GM21717 (cell line): Measurements from ENCODE around the gene UACA.

Experiments used
- ATAC-seq: cut with Tn5 transposase; IDR thresholded peaks from one replicate; pipeline ENCODE4 v1.9.1; 2021; ENCODE audit warnings: mild to moderate bottlenecking, moderate library complexity; ENCODE audit not compliant: unreplicated experiment

The UACA gene

DNA sequence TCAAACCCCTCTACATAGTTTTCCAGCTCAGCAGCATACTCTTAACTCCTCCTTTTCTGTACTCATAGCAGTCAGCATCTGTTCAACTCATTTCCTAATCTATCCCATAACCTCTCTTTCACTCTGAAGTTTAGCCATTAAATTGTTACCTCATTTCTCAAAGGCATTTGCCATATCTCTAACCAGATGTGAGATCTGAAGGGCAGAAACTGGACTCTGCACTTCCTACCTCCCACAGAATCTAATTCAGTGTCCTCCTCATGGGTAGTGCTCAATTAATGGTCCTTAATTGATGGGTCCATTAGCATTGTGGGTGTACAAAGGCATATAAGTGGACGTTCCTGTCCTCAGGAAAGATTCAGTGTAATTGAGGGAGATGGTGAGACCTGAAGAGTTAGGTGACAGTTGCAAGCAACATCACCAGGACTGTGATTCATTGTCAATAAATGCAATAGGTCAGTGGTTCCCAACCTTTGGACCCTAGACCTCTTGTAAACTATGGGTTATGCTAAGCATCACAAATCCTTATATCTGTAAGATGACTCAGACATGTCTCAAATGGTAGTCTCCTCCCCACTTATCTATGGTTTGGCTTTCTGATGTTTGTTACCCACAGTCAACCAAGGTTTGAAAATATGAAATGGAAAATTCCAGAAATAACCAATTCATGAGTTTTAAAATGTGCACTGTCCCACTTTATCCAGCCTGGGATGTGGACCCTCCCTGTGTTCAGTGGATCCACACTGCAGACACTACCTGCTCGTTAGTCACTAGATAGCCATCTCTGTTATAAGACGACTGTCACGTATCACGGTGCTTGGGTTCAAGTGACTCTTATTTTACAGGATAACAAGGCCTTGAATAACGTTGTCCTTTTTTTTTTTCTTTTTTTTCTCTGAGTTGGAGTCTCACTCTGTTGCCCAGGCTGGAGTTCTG lies 25.0 kb upstream of the UACA start:
- no peak for ATAC-seq

DNA sequence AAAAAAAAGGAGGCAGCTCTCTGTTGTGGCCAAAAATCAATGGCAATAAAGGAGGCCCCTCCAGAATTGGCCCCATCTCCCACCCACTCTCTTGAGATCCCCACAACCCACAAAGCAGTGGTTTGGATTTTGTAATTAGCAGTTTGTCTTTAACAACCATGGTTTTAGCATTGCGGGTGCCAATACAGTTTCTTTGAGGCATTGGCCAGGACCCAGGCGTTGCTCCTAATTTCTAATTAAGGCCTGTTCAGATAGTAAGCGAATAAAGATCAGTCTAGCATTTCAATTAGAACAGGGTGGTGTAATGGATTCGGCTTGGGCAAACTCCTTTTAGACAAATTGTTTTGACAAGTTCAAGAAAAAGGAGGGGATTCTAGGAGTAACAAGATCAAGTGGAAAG lies 23.6 kb upstream of the UACA start:
- no peak for ATAC-seq

DNA sequence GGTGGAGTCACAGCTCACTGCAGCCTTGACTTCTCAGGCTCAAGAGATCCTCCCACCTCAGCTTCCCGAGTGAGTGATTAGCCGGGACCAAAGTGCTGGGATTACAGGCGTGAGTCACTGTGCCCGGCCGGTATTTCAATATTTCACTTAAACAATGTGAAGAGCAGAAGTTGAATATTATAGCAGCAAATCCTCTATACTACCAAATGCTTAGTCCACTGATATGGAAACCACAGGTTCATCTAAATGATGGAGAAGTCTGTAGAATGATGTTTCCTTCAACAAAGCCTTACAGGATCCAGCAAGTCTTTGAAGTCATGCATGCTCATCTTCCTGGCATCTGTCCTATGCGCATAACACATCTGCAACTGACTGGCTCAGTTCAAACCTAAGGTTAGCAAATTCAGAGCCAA lies 20.3 kb upstream of the UACA start:
- no peak for ATAC-seq

DNA sequence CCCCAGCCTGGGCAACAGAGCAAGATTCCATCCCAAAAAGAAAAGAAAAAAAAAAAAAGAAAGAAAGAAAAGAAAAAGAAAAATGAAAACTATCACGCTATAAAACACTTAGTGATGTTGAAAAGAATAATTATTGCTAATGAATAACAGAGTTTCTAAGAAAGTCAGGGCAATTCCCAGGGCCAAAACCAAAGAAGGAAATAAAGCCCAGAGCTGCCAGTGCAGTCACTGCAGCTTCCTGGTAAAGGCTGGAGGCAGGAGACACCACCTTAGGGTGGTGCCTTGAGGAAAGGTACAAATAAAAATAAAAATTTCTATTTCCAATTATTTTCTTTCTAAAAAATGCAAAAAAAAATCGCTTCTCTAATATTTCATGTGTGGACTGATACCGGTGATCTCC lies 19.7 kb upstream of the UACA start:
- no peak for ATAC-seq

DNA sequence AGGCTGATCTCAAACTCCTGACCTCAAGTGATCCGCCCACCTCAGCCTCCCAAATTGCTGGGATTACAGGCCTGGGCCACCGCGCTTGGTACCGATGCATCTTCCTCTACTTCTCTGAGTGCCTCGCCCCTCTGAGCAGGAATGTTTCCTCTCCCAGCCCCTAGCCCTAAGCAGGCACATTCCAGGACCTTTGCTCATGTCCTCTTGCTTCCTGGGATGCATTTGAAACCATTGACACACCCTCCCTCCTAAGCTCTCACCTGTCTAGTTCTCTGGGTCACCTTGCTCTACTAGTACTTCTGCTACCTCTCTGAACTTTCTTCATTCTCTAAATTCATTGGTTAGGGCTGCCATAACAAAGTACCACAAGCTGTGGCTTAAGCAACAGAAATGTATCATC lies 17.9 kb upstream of the UACA start:
- no peak for ATAC-seq

DNA sequence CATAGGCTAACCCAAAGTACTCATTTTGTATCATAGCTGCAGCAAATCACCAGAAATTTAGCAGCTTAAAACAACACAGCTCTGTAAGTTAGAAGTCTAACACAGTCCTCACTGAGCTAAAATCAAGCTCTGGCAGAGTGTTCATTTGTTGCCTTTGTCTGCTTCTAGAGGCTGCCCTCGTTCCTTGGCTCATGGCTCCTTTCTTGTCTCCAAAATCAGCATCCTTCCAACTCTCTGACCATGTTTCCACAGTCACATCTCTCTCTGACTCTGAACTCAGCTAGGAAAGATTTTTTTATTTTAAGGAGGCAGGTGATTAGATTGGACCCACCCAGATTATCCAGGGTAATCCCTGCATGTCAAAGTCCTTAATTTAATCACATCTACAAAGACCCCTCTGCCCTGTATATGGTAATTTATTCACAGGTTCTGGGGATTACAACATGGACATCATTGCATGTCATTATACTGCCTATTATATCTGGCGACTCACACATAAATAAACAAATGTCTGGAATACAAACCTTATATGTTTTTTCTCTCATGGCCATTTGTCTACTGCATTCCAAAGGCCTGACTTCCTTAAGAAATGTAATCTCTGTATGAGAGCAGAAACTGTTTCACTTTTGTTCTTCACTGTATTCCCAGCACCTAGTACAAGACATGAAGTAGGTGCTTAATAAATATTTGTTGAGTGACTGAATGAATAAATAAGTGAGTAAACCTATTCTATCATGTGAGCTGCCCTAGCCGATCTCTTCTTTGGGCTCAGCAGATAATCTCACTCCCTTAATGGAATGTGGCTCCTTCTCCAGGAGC lies 15.1 kb upstream of the UACA start:
- ATAC-seq: no peak

DNA sequence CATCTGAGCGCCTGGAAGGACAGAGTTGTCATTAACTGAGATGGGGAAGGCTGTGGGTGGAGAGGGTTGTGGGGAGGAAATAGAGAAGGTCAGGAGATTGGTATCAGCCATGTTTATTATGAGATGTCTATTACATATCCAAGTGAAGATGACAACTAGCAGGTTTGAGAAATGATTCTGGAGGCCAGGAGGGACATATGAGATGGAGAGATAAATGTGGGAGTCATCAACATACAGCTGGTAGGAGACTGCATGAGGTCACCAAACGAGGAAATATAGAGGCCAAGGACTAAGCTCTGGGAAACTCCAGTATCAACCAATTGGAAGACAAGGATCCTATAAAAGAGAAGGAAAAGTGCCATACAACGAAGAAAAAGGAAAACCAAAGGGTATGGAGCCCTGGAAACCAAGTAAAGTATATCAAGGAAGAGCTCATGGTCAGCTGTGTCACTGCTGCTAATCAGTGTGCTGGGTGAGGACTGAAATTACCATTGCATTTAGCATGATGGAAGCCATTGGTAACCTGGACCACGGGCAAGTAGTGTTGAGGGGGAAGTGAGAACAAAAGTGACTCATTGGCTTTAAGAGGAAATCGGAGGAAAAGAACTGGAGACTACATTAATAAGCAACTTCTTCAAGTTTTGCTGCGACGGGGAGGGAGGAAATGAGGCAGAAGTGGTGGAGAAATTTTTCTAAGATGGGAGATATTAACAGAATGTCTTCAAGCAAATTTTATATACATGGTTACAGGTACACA lies 14.0 kb upstream of the UACA start:
- no peak for ATAC-seq

DNA sequence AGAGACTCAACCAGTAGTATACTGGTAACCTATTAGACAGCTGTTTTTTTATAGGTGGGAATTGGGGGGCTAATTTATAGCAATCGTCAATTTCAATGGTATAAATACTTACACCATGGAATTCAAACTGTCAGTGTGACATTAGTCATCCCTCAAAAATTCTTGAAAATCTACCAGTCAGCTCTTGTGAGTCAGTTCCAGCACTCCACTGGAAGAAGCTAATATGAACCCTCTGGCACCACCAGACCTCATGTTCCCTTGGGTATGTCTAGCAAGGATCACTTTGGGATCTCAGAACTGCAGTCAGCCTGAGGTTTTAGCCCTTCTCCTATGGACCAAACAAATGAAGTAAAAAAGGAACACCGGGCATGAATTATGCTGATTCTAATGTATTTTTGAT lies 11.8 kb upstream of the UACA start:
- no peak for ATAC-seq

DNA sequence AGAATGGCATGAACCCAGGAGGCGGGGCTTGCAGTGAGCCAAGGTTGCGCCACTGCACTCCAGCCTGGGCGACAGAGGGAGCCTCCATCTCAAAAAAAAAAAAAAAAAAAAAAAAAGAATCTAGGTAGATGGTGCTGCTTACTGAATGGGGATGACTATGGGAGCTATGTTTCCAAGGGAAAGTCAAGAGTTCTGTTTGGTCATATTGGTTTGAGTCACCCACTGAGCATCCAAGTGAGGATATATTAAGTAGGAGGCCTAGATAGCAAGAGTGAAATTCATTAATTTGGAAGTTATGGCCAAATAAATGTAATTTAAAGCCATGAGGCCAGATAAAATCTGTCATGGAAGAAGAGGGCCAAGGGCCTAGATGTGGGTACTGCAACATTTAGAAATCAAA lies 9.0 kb upstream of the UACA start:
- ATAC-seq: no peak

DNA sequence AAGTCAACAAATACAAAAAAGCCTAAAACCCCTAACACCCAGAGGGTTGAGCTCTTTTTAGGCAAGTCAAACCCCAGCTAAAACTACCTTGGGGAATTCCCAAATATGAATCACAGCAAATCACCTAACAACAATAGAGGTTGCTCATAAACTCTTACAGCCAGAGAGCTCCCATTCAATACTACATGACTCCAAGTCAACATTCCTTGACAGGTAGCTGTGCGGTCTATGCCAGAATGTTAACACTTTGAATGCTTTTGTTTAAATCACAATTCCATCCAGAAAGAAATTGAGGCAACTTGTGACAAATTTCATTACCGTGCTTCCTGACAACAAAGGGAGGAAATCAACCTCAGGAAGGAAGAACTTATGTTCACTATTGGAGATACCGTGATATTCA lies 7.5 kb upstream of the UACA start:
- no peak for ATAC-seq

DNA sequence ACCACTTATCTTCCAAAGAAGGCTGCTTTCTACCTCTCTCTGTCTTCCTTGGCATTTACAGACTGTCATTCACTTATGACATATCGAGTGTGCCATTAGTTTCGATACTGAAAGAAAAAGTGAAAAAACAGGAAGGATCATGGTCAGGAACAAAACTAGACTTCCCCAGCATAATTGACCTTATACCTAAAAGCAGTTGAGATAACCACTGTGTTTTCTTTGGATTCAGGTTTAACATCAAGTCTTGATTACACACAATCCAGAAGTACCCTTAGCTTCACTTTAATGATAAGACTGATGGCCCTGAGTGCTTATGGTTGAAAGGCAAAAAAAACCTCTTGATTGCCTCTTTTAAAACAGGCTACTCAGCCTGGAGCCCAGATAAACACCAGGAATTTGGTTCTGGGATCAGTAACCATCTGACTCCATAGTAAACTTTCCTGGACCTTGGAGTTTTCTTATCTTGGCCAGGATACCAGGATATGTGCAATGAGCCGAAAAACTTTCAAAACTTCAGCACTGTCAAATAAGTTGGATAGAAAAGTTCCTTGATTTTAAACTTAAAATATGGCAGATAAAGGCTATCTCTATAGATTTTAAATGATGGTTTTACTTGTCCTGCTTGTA lies 5.0 kb upstream of the UACA start:
- no peak for ATAC-seq

DNA sequence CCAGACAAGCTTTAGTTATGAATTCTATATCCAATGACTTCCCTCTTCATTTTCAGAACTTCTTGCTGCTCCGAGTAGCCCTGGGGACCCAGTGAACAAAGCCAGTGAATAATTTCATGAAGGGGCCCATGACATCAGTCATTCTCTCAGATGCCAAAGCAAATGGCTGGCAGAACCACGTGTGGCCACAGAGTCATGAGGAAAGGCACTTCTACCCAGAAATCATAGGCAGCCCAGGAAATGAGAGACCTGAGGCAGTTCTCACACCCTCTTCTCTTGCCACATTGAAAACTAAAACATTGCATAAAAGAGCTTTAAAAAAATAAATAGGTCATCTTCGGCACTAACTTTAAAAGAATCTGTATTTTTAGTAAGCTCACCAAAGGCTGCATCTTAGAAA lies 4.3 kb upstream of the UACA start:
- no peak for ATAC-seq

DNA sequence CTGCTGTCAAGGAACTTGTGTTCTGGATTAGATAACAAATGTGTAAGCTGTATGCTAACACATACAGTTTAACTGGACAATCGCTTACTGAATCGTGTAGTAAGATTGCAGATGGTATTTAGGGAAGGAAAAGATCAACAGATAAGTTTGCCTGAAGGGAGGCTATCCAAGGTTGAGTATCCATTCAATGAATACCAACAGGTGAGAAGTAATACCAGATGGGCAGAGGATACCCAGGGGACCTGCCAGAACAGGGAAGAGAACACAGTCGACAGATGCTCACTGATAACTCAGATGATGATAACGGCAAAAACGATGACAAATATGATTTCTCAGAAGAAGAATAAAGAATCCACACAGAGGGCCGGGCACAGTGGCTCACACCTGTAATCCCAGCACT lies 3.2 kb upstream of the UACA start:
- ATAC-seq: no peak

DNA sequence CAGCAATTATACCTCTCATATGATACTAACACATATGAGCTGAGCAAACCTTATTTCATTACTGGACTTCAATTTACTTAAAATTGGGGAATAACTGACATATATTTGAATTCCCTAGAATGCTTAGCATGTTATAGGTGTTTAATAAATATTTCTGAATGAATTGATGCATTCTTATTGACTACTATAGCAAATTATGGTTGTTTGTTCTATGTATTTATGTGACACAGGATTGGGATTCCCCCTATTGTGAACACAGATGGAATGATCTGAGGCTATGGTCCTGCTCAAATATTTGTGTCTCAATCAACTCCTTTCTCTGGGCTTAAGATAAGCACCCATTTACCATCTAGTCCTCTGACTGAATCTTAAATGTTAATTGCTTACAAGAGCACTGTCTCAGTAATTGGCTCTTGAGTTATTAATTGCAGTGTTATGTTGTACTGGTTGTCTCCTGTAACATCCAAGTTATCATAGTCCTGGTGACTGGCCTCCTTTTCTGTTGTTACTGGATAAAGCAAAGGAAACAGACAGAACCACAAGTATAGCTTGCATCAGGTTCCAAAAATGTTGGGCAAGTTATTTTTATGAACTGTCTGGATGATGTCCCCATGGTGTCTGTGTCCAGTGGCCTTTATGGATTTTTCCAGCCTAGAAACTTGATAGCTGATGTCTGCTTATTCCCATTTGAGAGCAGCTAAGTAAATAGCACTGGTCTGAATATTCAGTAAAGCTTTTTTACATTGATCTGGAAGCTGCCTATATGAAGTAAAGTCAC lies 2.3 kb upstream of the UACA start:
- no peak for ATAC-seq

DNA sequence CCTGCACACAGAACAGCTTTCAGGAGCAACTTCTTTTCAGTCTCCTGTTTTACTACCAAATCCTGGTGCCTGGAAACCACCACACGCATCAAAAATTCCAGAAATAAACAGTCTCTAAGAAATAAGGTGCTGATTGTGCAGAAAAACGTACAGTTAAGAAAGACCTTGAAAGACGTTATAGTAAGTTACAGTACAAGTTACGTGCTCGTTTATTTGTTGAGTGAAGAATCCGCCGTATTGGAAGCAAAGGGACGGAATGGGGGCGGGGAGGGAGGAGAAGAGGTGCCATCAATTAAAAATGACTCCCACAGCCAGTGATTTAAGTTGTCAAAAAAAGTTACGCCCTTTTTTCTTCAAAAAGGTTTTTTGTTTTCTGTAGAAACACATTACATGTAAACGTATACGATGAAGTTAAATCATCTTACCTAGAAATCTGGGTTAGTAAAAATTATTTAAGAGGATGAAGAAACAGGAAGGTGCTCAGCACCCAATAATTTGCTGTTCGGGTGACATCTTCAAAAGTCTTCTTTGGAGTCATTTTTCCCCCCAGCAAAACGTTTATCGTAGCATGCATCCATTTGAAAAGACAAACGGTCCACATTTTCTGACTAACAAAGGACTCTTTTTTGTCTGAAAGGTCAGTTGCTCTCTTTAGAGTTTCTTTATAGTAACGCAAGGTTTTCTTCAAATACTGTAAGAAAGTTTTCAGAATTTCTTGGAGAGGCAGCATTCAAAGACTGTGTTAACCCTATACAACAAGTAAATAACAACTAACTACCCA lies 782 bp upstream of the UACA start:
- ATAC-seq: no peak

DNA sequence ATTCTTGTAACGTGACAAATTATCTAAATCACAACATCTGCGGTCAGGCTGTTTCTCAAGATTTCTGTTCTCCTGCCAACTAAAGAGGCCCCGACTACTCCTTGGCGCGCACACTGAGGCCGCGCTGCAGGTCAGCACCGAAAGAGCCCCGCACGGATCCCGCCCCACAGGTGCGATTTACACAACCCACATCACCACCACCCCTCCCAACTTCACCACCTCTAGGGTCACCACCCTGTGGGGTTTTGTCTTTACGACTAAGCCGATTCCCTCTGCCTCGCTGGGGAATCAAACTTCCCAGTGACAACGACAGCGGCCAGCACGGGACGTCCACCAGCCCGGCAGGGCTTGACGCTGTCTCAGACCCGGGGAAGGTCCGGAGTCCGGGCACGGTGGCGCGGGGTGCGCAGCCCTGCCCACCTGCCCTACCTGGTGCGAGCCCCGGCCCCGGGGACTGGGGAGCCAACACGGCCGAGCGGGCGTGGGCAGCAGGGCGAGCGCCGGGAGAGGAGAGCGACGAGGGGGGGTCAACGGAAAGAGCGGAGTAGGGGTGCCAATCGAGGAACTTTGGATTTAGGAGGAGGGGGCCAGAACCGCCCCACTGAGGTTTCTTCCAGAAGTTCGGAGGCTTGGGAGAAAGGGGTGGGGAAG lies 764 bp downstream of the UACA start:
- ATAC-seq: no peak

DNA sequence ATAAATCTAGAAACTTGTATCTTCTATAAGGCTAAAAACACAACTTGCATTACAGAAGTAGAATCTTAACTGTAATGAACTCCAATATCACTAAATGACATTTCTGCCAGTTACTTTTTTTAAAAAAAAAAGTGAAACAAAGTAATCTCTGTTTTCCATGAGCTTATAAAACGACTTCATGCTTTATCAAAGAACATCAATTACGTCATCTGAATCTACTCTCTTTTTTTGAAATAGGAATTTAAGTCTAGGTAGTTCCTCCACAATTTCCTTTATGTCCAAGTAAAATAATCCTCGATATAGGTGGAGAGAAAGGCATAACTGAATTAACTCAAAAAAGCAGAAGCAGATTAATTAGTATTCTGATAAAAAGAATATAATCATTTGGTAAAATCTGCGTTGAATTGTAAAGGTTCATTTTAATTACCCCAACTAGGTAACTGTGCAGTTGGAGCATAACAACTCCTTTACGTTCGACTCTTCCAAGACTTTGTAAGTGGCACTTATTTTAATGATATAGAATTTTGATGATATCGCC lies 1.4 kb downstream of the UACA start:
- no peak for ATAC-seq

DNA sequence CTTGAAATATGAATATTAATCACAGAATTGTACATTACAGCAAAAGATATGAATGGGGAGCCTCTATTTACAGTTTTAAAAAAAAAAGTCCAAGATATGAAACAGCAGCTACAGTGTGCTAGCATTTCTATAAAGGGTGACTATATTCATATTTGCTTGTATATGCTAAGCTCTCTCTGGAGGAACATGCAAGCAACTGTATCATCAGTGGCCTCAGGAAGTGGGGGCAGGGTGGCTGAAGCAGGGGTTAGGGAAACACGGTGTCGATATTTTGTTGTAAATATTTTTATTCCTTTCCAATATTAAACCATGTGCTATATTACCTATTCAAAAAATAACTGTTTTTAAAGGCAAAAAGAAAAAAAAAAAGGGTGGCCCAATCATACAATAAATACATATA lies 2.3 kb downstream of the UACA start:
- no peak for ATAC-seq
